ENCODE measurements around the gene PLGRKT.

PLGRKT gene

DNA sequence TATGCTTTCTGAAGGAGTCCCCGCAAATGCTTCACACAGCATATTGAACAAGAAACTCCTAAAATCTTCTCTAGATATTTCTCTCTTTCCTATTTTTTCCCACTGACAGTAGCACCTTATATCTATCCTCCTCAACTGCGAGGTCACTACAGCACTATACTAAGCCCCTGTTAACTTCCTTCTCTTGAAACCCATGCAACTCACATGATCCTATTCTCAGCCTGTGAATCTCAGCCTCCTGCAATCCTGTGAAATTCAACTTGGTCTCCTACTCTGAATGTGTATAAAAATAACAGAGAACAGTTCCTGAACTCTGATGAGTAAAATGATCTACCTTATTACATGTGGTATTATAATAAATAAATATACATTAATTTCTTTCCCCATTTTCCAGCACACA is 6.1 kb upstream of the PLGRKT start:
- Histone ChIP-seq H3K9me2 (replicated peaks; ENCODE audit: insufficient read depth, low read length) (no peaks in the 10 kb centered on the region), H4K20me1 (ENCODE audit: low read depth, low read length) (no peaks in the 10 kb centered on the region), H3K27me3 (ENCODE audit: low read length) (no peaks in the 10 kb centered on the region), H3K4me2 (ENCODE audit: low read depth, low read length, poor library complexity, severe bottlenecking) (no peak overlapping the region), H2AFZ (ENCODE audit: low read depth, low read length, severe bottlenecking) (no peak overlapping the region), H3K36me3 (ENCODE audit: low read length) (no peaks in the 10 kb centered on the region), H3K9me3 (ENCODE audit: insufficient read depth, low read length) (no peaks in the 10 kb centered on the region), H3F3A (ENCODE audit: insufficient read depth) (peaks cover 3% of the 10 kb centered on the region; the same call in 1 of the 2 replicates), H3K27ac (ENCODE audit: low read depth, low read length) (no peak overlapping the region), H3K79me2 (ENCODE audit: insufficient read depth, low read length) (no peaks in the 10 kb centered on the region), H3K9ac (ENCODE audit: low read length) (no peak overlapping the region), H3K4me3 (ENCODE audit: insufficient read depth, low read length, poor library complexity, severe bottlenecking) (no peak overlapping the region)
- TF ChIP-seq, protein P1, sequence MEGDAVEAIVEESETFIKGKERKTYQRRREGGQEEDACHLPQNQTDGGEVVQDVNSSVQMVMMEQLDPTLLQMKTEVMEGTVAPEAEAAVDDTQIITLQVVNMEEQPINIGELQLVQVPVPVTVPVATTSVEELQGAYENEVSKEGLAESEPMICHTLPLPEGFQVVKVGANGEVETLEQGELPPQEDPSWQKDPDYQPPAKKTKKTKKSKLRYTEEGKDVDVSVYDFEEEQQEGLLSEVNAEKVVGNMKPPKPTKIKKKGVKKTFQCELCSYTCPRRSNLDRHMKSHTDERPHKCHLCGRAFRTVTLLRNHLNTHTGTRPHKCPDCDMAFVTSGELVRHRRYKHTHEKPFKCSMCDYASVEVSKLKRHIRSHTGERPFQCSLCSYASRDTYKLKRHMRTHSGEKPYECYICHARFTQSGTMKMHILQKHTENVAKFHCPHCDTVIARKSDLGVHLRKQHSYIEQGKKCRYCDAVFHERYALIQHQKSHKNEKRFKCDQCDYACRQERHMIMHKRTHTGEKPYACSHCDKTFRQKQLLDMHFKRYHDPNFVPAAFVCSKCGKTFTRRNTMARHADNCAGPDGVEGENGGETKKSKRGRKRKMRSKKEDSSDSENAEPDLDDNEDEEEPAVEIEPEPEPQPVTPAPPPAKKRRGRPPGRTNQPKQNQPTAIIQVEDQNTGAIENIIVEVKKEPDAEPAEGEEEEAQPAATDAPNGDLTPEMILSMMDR (IDR thresholded peaks at IDR 0.05; ENCODE audit: insufficient read depth, low read length, poor library complexity, severe bottlenecking) = no peak
- no peak for TF ChIP-seq EZH2phosphoT487 (conservative IDR thresholded peaks at IDR 0.05; ENCODE audit: low read length)

DNA sequence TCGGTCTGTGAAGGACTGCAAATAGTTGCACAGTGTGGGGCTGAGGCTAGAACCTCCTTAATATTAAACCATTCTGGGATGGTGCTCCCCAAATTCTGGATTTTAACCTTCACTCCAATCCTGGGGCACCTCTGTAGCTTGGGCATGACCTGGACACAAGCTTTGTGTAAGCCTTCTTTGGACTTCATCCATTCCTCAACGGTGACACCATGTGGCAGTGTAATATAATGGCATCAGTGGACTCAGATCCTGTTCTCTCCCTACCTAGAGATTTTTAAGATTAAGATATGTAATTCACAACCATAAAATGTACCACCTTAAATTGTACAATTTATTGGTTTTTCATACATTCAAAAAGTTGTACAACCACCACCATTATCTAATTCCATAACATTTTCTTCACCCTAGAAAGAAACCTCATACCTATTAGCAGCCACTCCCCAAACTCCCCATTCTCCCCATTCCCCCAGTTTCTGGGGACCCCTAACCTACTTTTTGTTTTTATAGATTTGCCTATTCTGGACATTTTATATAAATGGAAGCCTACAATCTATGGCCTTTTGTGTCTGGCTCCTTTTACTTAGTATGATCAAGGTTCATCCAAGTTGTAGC is 4.8 kb upstream of the PLGRKT start:
- H3K27ac ChIP-seq (ENCODE audit: low read depth, low read length) = no peak overlapping the region
- no peak for TF ChIP-seq EZH2phosphoT487 (conservative IDR thresholded peaks at IDR 0.05; ENCODE audit: low read length)
- TF ChIP-seq, protein P1 (IDR thresholded peaks at IDR 0.05; ENCODE audit: insufficient read depth, low read length, poor library complexity, severe bottlenecking) = peak; percentile 76
- H4K20me1 ChIP-seq (ENCODE audit: low read depth, low read length) = no peaks in the 10 kb centered on the region
- H2AFZ ChIP-seq (ENCODE audit: low read depth, low read length, severe bottlenecking) = no peak overlapping the region
- H3K4me2 ChIP-seq (ENCODE audit: low read depth, low read length, poor library complexity, severe bottlenecking) = no peak overlapping the region
- H3K79me2 ChIP-seq (ENCODE audit: insufficient read depth, low read length) = no peaks in the 10 kb centered on the region
- no peaks in the 10 kb centered on the region for H3K36me3 ChIP-seq (ENCODE audit: low read length)
- H3F3A ChIP-seq (ENCODE audit: insufficient read depth) = peaks cover 11% of the 10 kb centered on the region
- no peaks in the 10 kb centered on the region for H3K27me3 ChIP-seq (ENCODE audit: low read length)
- H3K9me2 ChIP-seq (replicated peaks; ENCODE audit: insufficient read depth, low read length) = no peaks in the 10 kb centered on the region
- H3K9ac ChIP-seq (ENCODE audit: low read length) = no peak overlapping the region
- no peak overlapping the region for H3K4me3 ChIP-seq (ENCODE audit: insufficient read depth, low read length, poor library complexity, severe bottlenecking)
- H3K9me3 ChIP-seq (ENCODE audit: insufficient read depth, low read length) = no peaks in the 10 kb centered on the region

DNA sequence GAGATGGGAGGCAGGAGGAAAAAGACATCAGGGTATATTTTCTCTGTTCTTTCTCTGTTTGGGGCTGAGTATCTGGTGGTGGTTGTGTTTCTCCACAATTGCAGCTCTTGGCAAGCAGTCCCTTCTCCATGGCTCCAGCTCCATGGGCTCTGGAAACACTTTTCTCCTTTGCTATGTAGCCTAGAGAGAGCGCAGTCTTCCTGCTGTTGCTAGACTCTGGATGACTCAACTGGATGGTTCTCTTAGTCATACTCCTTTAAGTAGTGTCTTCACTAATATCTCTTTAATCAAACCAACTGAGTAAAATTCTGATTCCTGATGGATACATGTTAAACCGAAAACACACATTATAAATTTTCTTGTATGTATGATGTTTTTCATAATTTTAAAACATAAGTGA is 3.3 kb upstream of the PLGRKT start:
- Histone ChIP-seq H3K27ac (ENCODE audit: low read depth, low read length) (no peak overlapping the region), H3K27me3 (ENCODE audit: low read length) (no peaks in the 10 kb centered on the region), H3K9ac (ENCODE audit: low read length) (no peak overlapping the region), H3K9me3 (ENCODE audit: insufficient read depth, low read length) (no peaks in the 10 kb centered on the region), H3K79me2 (ENCODE audit: insufficient read depth, low read length) (no peaks in the 10 kb centered on the region), H4K20me1 (ENCODE audit: low read depth, low read length) (no peaks in the 10 kb centered on the region), H2AFZ (ENCODE audit: low read depth, low read length, severe bottlenecking) (no peak overlapping the region), H3K36me3 (ENCODE audit: low read length) (no peaks in the 10 kb centered on the region), H3K4me2 (ENCODE audit: low read depth, low read length, poor library complexity, severe bottlenecking) (no peak overlapping the region), H3F3A (ENCODE audit: insufficient read depth) (peaks cover 11% of the 10 kb centered on the region), H3K4me3 (ENCODE audit: insufficient read depth, low read length, poor library complexity, severe bottlenecking) (no peak overlapping the region), H3K9me2 (replicated peaks; ENCODE audit: insufficient read depth, low read length) (no peaks in the 10 kb centered on the region)
- no peak for TF ChIP-seq EZH2phosphoT487 (conservative IDR thresholded peaks at IDR 0.05; ENCODE audit: low read length)
- TF ChIP-seq, protein P1 (IDR thresholded peaks at IDR 0.05; ENCODE audit: insufficient read depth, low read length, poor library complexity, severe bottlenecking) = no peak
